ENCODE data around the gene KRT37. TPM values are rescaled to one million over a fixed set of nuclear protein-coding genes. Genes with fewer than 3 reads are reported as not detected.

KRT37 gene
- polyA plus RNA-seq, 3 donors = not detected

DNA sequence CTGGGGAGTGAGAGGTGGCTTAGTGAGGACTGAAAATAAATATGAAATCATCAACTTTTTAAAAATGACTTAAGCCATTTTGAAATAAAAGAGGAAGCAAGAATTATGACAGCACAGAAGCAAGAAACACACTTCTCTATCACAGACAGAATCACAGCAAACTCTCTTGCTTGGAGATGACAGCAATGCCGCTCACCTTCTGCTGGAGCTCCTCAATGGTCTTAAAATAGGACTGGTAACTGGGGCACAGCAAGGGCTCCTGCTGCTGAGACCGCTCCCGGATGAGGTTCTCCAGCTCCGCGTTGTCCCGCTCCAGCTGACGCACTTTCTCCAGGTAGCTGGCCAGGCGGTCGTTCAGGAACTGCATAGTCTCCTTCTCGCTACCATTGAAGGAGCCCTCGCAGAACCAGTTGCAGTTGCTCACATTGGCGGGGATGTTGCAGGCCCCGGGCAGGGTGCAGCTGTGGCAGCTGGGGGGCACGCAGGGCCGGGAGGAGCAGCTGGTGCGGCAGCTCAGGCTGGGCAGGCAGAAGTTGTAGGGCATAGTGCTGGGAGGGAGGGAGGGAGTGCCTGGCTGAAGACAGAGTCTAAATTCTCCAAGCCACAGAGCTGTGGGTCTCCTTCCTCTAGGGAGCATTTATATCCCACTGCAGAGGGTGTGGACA lies 27.3 kb downstream of the KRT37 start, which contains the start of gene KRT31:
TSS of gene KRT31 (minus strand) at position 613 of the 665 bp plus-strand sequence. CDS start at position 544, 69 bp downstream.
- DNase-seq = no peak
- H3K27me3 ChIP-seq (ENCODE audit: control insufficient read depth in 2 of 2, insufficient read depth in 2 of 2, low read length in 2 of 2) = no peaks in the 10 kb centered on the region
- no peaks in the 10 kb centered on the region for H4K20me1 ChIP-seq (ENCODE audit: insufficient read depth, low read length)
- intact Hi-C loops (cut with micrococcal nuclease) = no loop called here
- H3K9ac ChIP-seq (ENCODE audit: insufficient read depth, low read length, poor library complexity, severe bottlenecking) = no peak within 1 kb of the TSS
- H3K4me1 ChIP-seq (ENCODE audit: control insufficient read depth in 1 of 2, insufficient read depth in 2 of 2, low read length in 2 of 2) = no peaks in the 10 kb centered on the region
- no peak for TF ChIP-seq CTCF (IDR thresholded peaks at IDR 0.05)
- H3K27ac ChIP-seq (ENCODE audit: low read depth in 1 of 2, low read length in 2 of 2) = no peak within 1 kb of the TSS
- H2AFZ ChIP-seq (ENCODE audit: insufficient read depth, low read depth, low read length, poor library complexity, severe bottlenecking) = no peak within 1 kb of the TSS
- no peaks in the 10 kb centered on the region for H3K79me2 ChIP-seq (ENCODE audit: insufficient read depth, low read length)
- H3K4me3 ChIP-seq (replicated peaks in 1 of 3; ENCODE audit: low read depth in 2 of 3, low read length in 3 of 3) = no peak within 1 kb of the TSS
- no peak within 1 kb of the TSS for H3K4me2 ChIP-seq (replicated peaks; ENCODE audit: extremely low read depth, low read length, poor library complexity, severe bottlenecking)
- Mint-ChIP-seq H3K36me3 (no peaks in the 10 kb centered on the region), H3K27me3 (ENCODE audit: low read depth in 3 of 3) (peaks cover 4 to 12% (median 4%) of the 10 kb centered on the region in 3 donors), H3K27ac (no peak within 1 kb of the TSS), H3K4me3 (no peak within 1 kb of the TSS), H3K4me1 (no peaks in the 10 kb centered on the region), H3K9me3 (no peaks in the 10 kb centered on the region)
- H3K36me3 ChIP-seq (replicated peaks in 1 of 2; ENCODE audit: control insufficient read depth in 1 of 2, insufficient read depth in 2 of 2, low read length in 2 of 2) = no peaks in the 10 kb centered on the region
- 94% methylated on average over 5 of the region's 16 CpGs for WGBS (ENCODE audit: insufficient coverage)
- no peaks in the 10 kb centered on the region for H3K9me3 ChIP-seq (replicated peaks in 1 of 2; ENCODE audit: control insufficient read depth in 1 of 2, insufficient read depth in 1 of 2, low read length in 2 of 2)

- Histone ChIP-seq H3K36me3 (replicated peaks in 1 of 2; ENCODE audit: control insufficient read depth in 1 of 2, insufficient read depth in 2 of 2, low read length in 2 of 2) (no peaks in the 10 kb centered on the region), H3K27me3 (ENCODE audit: control insufficient read depth in 2 of 2, insufficient read depth in 2 of 2, low read length in 2 of 2) (peaks cover 0 to 3% of the 10 kb centered on the region in 2 donors), H3K27ac (ENCODE audit: low read depth in 1 of 2, low read length in 2 of 2) (no peak overlapping the region), H3K9ac (ENCODE audit: insufficient read depth, low read length, poor library complexity, severe bottlenecking) (no peak overlapping the region), H3K4me2 (replicated peaks; ENCODE audit: extremely low read depth, low read length, poor library complexity, severe bottlenecking) (no peak overlapping the region), H4K20me1 (ENCODE audit: insufficient read depth, low read length) (no peaks in the 10 kb centered on the region), H2AFZ (ENCODE audit: insufficient read depth, low read depth, low read length, poor library complexity, severe bottlenecking) (no peak overlapping the region), H3K4me1 (ENCODE audit: control insufficient read depth in 1 of 2, insufficient read depth in 2 of 2, low read length in 2 of 2) (no peaks in the 10 kb centered on the region), H3K4me3 (replicated peaks in 1 of 3; ENCODE audit: low read depth in 2 of 3, low read length in 3 of 3) (no peak overlapping the region), H3K9me3 (replicated peaks in 1 of 2; ENCODE audit: control insufficient read depth in 1 of 2, insufficient read depth in 1 of 2, low read length in 2 of 2) (no peaks in the 10 kb centered on the region), H3K79me2 (ENCODE audit: insufficient read depth, low read length) (no peaks in the 10 kb centered on the region)
- no peak for TF ChIP-seq CTCF (IDR thresholded peaks at IDR 0.05)
- Mint-ChIP-seq H3K4me3 (no peak overlapping the region), H3K4me1 (no peaks in the 10 kb centered on the region), H3K27ac (no peak overlapping the region), H3K36me3 (no peaks in the 10 kb centered on the region), H3K27me3 (ENCODE audit: low read depth in 3 of 3) (peaks cover 4 to 10% (median 4%) of the 10 kb centered on the region in 3 donors), H3K9me3 (no peaks in the 10 kb centered on the region)
- no peak for DNase-seq
- WGBS (ENCODE audit: insufficient coverage) = 96% methylated on average over 7 of the region's 7 CpGs
- intact Hi-C loops (cut with micrococcal nuclease) = no loop called here
Measured at GRCh38 chr17:41396340-41396739, 28.0 kb downstream of the KRT37 start.
